ENCODE results near the gene TMEM242.
"Not testable (repeated sequence)": the region's sequence is repeated elsewhere in the genome, so short reads cannot be mapped to it uniquely, and the experiment has no call there.

DNA sequence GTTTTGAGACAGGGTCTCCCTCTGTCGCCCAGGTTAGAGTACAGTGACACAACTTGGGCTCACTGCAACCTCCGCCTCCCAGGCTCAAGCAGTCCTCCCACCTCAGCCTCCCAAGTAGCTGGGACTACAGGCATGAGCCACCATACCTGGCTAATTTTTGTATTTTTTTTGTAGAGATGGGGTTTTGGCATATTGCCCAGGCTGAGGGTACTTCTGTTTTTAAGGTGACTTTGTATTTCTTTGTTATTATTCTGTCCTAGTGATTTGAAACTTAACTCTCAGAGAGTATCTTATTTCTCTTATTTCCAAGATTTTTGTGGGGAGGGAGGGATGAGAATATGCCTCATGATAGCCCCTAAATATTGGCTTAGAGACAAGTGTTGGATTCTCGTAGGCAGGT is 14.0 kb upstream of the TMEM242 start:
- TF ChIP-seq, protein P1, sequence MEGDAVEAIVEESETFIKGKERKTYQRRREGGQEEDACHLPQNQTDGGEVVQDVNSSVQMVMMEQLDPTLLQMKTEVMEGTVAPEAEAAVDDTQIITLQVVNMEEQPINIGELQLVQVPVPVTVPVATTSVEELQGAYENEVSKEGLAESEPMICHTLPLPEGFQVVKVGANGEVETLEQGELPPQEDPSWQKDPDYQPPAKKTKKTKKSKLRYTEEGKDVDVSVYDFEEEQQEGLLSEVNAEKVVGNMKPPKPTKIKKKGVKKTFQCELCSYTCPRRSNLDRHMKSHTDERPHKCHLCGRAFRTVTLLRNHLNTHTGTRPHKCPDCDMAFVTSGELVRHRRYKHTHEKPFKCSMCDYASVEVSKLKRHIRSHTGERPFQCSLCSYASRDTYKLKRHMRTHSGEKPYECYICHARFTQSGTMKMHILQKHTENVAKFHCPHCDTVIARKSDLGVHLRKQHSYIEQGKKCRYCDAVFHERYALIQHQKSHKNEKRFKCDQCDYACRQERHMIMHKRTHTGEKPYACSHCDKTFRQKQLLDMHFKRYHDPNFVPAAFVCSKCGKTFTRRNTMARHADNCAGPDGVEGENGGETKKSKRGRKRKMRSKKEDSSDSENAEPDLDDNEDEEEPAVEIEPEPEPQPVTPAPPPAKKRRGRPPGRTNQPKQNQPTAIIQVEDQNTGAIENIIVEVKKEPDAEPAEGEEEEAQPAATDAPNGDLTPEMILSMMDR (IDR thresholded peaks at IDR 0.05), result not testable (repeated sequence)
- TF ChIP-seq POLR2A (IDR thresholded peaks at IDR 0.05), result not testable (repeated sequence)

Measured in esophagus squamous epithelium (tissue), 4 donors.